GM23338 (cell line): Measurements from ENCODE around the gene ADCYAP1. TPM values are rescaled to one million over a fixed set of nuclear protein-coding genes. Genes with fewer than 3 reads are reported as not detected.

Source experiments
- ATAC-seq: fragments of 200-7000 bp; cut with Tn5 transposase; 3 replicates; pipeline ENCODE4 v1.9.1; 2020
- DNase-seq: peaks from one replicate; pipeline ENCODE4 v3.0.0-alpha.2; 2015; ENCODE audit warnings: low spot score
- H2AFZ ChIP-seq: fragments of 200-600 bp; sonication (generic); 2 replicates; pipeline ENCODE4 v1.8.0; 2016; ENCODE audit warnings: antibody characterized with exemption, mild to moderate bottlenecking, moderate library complexity
- H3F3A ChIP-seq: fragments of 200-600 bp; sonication (generic); replicated peaks from 2 replicates; pipeline ENCODE4 v1.8.0; 2017; ENCODE audit warnings: antibody characterized with exemption, mixed run types, low read depth
- H3K27ac ChIP-seq: fragments of 200-600 bp; sonication (generic); 2 replicates; pipeline ENCODE4 v1.6.1; 2016; ENCODE audit warnings: low read depth
- H3K27me3 ChIP-seq: fragments of 200-600 bp; sonication (generic); 2 replicates; pipeline ENCODE4 v1.8.0; 2016; ENCODE audit warnings: mild to moderate bottlenecking, mixed run types, moderate library complexity; ENCODE audit not compliant: insufficient read depth
- H3K36me3 ChIP-seq: fragments of 200-600 bp; sonication (generic); 2 replicates; pipeline ENCODE4 v1.8.0; 2016; ENCODE audit warnings: mild to moderate bottlenecking; ENCODE audit not compliant: insufficient read depth
- H3K4me1 ChIP-seq: fragments of 200-600 bp; sonication (generic); 2 replicates; pipeline ENCODE4 v1.8.0; 2016; ENCODE audit warnings: mild to moderate bottlenecking, moderate library complexity; ENCODE audit not compliant: insufficient read depth
- H3K4me2 ChIP-seq: fragments of 200-600 bp; sonication (generic); 2 replicates; pipeline ENCODE4 v1.7.1; 2017; ENCODE audit warnings: mixed run types
- H3K4me3 ChIP-seq: fragments of 200-600 bp; sonication (generic); 2 replicates; pipeline ENCODE4 v1.6.1; 2016; ENCODE audit warnings: mixed run types
- H3K79me2 ChIP-seq: fragments of 200-600 bp; sonication (generic); replicated peaks from 2 replicates; pipeline ENCODE4 v1.8.0; 2017; ENCODE audit warnings: mild to moderate bottlenecking; ENCODE audit not compliant: insufficient read depth
- H3K9me2 ChIP-seq: fragments of 200-600 bp; sonication (generic); 2 replicates; pipeline ENCODE4 v1.8.0; 2017; ENCODE audit not compliant: insufficient read depth
- H4K20me1 ChIP-seq: fragments of 200-600 bp; sonication (generic); replicated peaks from 2 replicates; pipeline ENCODE4 v1.8.0; 2017; ENCODE audit warnings: mild to moderate bottlenecking; ENCODE audit not compliant: insufficient read depth
- H3K27ac Mint-ChIP-seq: 2 replicates; pipeline ENCODE4 v1.8.0; 2020; ENCODE audit warnings: inconsistent platforms, mild to moderate bottlenecking, moderate library complexity, mixed read lengths
- H3K27me3 Mint-ChIP-seq: 3 replicates; pipeline ENCODE4 v1.8.0; 2022; ENCODE audit warnings: low read depth, mild to moderate bottlenecking, moderate library complexity, mixed read lengths, inconsistent platforms; ENCODE audit not compliant: insufficient read depth, poor library complexity
- H3K36me3 Mint-ChIP-seq: 3 replicates; pipeline ENCODE4 v1.8.0; 2021; ENCODE audit warnings: low read depth, mild to moderate bottlenecking, inconsistent platforms, moderate library complexity, mixed read lengths
- H3K4me1 Mint-ChIP-seq: 3 replicates; pipeline ENCODE4 v1.8.0; 2020; ENCODE audit warnings: mild to moderate bottlenecking, inconsistent platforms, mixed read lengths
- H3K4me3 Mint-ChIP-seq: 3 replicates; pipeline ENCODE4 v1.8.0; 2021; ENCODE audit warnings: moderate library complexity, mild to moderate bottlenecking, inconsistent platforms, mixed read lengths
- H3K9me3 Mint-ChIP-seq: 3 replicates; pipeline ENCODE4 v1.8.0; 2020; ENCODE audit warnings: moderate library complexity, mild to moderate bottlenecking, inconsistent platforms, mixed read lengths
- CREB1 ChIP-seq: fragments of 250-450 bp; sonication (Bioruptor Pico); IDR thresholded peaks from 2 replicates; pipeline ENCODE4 v1.5.0; 2020; ENCODE audit warnings: low read depth, mild to moderate bottlenecking, moderate library complexity
- ETS1 ChIP-seq: IDR thresholded peaks from 2 replicates; pipeline ENCODE4 v1.6.1; 2016; ENCODE audit warnings: antibody characterized with exemption
- EZH2 ChIP-seq: fragments of 200-600 bp; sonication (generic); IDR thresholded peaks from one replicate; pipeline ENCODE4 v1.8.0; 2017; ENCODE audit warnings: antibody characterized with exemption, mild to moderate bottlenecking, low read depth; ENCODE audit not compliant: unreplicated experiment
- JUNB ChIP-seq: IDR thresholded peaks from one replicate; pipeline ENCODE4 v1.6.1; 2016; ENCODE audit warnings: antibody characterized with exemption; ENCODE audit not compliant: unreplicated experiment
- NANOG ChIP-seq: IDR thresholded peaks from 2 replicates; pipeline ENCODE4 v1.6.1; 2016; ENCODE audit warnings: antibody characterized with exemption, borderline replicate concordance
- POLR2AphosphoS5 ChIP-seq: IDR thresholded peaks from 2 replicates; pipeline ENCODE4 v1.6.1; 2016; ENCODE audit warnings: antibody characterized with exemption, low read depth
- STAT1 ChIP-seq: IDR thresholded peaks from one replicate; pipeline ENCODE4 v1.6.1; 2016; ENCODE audit warnings: antibody characterized with exemption; ENCODE audit not compliant: unreplicated experiment
- polyA plus RNA-seq: library from polyadenylated mRNA; unstranded; fragments of >200 nt; fragmentation: Nextera tagmentation; extraction: Ambion mirVana; gene quantifications from 2 replicates; pipeline ENCODE4 v1.2.1, GENCODE V29; 2016
- total RNA-seq: library from RNA; depleted of rRNA; stranded (reverse); fragments of >200 nt; shearing (Covaris generic); gene quantifications from 2 replicates; pipeline ENCODE4 v1.2.3, GENCODE V29; 2014
- TF ChIP-seq, protein P1 (sequence below), 2 experiments: fragments of 200-600 bp in 1 of 2; sonication (generic) in 1 of 2; conservative IDR thresholded peaks; 2 replicates each; pipeline versions ENCODE4 v1.5.1 to v1.6.1; 2016 to 2017; ENCODE audit warnings: antibody characterized with exemption in 2 of 2, low read depth in 2 of 2, mild to moderate bottlenecking in 2 of 2, moderate library complexity in 1 of 2
- TF ChIP-seq, protein P2 (sequence below): IDR thresholded peaks from one replicate; pipeline ENCODE4 v1.6.1; 2018; ENCODE audit warnings: antibody characterized with exemption; ENCODE audit not compliant: unreplicated experiment

Gene ADCYAP1
- total and polyA plus RNA-seq, 2 experiments from 2014 or later: not detected

DNA sequence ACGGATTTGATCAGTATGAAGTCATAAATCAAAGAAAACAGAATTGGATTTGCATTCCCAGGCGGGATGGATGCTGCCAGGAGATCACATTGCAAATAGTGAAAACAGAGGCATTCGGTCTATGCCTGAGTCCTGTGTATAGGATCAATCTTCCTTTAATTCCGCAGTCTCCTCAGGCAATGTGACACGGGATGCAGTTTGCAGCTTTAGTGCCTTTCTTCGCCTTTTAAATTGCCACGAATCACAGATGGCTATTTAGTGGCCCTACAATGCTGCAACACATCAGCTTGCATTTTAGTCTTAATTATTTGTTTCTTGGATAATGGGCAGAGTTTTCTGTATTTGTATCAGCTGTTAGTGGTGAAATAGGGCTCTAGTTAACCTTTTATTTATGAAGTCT, 6.8 kb downstream of the ADCYAP1 start:
- Histone ChIP-seq H3K4me2 (no peak overlapping the region), H3F3A (0 out of 2 replicates have a peak, but pooled peaks cover 6% of the 10 kb centered on the region), H3K4me3 (no peak overlapping the region), H3K9me2 (no peaks in the 10 kb centered on the region), H3K36me3 (no peaks in the 10 kb centered on the region), H2AFZ (no peak overlapping the region), H4K20me1 (peaks cover 5% of the 10 kb centered on the region), H3K27me3 (peaks cover 82% of the 10 kb centered on the region), H3K4me1 (peaks cover 5% of the 10 kb centered on the region), H3K79me2 (no peaks in the 10 kb centered on the region), H3K27ac (no peak overlapping the region)
- Mint-ChIP-seq H3K4me3 (no peak overlapping the region), H3K36me3 (no peaks in the 10 kb centered on the region), H3K27ac (no peak overlapping the region), H3K27me3 (peaks cover 53% of the 10 kb centered on the region), H3K9me3 (no peaks in the 10 kb centered on the region; the same call in 2 of the 3 replicates), H3K4me1 (peaks cover 6% of the 10 kb centered on the region)
- no peak for ATAC-seq
- DNase-seq: no peak
- TF ChIP-seq ETS1 (no peak), EZH2 (peak; percentile 46)

DNA sequence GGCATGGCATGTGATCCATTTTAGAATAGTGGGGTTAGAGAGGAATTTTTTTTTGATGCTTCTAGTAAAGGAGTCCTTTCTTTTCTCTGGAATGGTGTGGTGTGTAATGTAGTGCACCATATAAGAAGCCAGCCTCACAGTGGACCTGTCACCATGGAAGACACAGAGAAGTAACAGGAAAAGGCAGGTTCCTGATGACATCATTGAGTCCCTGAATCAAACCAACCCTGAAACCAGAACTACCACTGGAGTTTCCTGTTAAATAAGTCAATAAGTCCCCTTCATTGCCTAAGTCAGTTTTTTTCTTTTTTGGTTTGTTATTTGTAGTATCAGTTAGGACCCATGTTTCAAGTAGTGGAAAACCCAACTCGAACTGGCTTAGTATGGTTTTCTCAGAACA, 11.9 kb downstream of the ADCYAP1 start:
- H2AFZ ChIP-seq: no peak overlapping the region
- no peaks in the 10 kb centered on the region for H3K4me1 Mint-ChIP-seq
- TF ChIP-seq, protein P1, sequence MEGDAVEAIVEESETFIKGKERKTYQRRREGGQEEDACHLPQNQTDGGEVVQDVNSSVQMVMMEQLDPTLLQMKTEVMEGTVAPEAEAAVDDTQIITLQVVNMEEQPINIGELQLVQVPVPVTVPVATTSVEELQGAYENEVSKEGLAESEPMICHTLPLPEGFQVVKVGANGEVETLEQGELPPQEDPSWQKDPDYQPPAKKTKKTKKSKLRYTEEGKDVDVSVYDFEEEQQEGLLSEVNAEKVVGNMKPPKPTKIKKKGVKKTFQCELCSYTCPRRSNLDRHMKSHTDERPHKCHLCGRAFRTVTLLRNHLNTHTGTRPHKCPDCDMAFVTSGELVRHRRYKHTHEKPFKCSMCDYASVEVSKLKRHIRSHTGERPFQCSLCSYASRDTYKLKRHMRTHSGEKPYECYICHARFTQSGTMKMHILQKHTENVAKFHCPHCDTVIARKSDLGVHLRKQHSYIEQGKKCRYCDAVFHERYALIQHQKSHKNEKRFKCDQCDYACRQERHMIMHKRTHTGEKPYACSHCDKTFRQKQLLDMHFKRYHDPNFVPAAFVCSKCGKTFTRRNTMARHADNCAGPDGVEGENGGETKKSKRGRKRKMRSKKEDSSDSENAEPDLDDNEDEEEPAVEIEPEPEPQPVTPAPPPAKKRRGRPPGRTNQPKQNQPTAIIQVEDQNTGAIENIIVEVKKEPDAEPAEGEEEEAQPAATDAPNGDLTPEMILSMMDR (conservative IDR thresholded peaks at IDR 0.05; ENCODE audit: low read depth in 2 of 2): no peak
- TF ChIP-seq STAT1 (no peak), NANOG (no peak), CREB1 (CRISPR knock-in tag) (no peak), ETS1 (no peak), POLR2AphosphoS5 (no peak), JUNB (no peak), EZH2 (no peak)
- TF ChIP-seq, protein P2, sequence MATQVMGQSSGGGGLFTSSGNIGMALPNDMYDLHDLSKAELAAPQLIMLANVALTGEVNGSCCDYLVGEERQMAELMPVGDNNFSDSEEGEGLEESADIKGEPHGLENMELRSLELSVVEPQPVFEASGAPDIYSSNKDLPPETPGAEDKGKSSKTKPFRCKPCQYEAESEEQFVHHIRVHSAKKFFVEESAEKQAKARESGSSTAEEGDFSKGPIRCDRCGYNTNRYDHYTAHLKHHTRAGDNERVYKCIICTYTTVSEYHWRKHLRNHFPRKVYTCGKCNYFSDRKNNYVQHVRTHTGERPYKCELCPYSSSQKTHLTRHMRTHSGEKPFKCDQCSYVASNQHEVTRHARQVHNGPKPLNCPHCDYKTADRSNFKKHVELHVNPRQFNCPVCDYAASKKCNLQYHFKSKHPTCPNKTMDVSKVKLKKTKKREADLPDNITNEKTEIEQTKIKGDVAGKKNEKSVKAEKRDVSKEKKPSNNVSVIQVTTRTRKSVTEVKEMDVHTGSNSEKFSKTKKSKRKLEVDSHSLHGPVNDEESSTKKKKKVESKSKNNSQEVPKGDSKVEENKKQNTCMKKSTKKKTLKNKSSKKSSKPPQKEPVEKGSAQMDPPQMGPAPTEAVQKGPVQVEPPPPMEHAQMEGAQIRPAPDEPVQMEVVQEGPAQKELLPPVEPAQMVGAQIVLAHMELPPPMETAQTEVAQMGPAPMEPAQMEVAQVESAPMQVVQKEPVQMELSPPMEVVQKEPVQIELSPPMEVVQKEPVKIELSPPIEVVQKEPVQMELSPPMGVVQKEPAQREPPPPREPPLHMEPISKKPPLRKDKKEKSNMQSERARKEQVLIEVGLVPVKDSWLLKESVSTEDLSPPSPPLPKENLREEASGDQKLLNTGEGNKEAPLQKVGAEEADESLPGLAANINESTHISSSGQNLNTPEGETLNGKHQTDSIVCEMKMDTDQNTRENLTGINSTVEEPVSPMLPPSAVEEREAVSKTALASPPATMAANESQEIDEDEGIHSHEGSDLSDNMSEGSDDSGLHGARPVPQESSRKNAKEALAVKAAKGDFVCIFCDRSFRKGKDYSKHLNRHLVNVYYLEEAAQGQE: no peak

More for the DNA sequence above, 11.9 kb downstream of the ADCYAP1 start:
- Histone ChIP-seq H3K9me2 (no peaks in the 10 kb centered on the region), H3F3A (no peaks in the 10 kb centered on the region), H3K79me2 (no peaks in the 10 kb centered on the region), H3K36me3 (no peaks in the 10 kb centered on the region), H4K20me1 (no peaks in the 10 kb centered on the region), H3K27ac (no peak overlapping the region), H3K4me2 (no peak overlapping the region), H3K27me3 (peaks cover 31% of the 10 kb centered on the region), H3K4me1 (no peaks in the 10 kb centered on the region), H3K4me3 (no peak overlapping the region)
- no peak overlapping the region for H3K27ac Mint-ChIP-seq
- H3K36me3 Mint-ChIP-seq: no peaks in the 10 kb centered on the region
- no peak overlapping the region for H3K4me3 Mint-ChIP-seq
- DNase-seq (no peak), ATAC-seq (no peak)
- peaks cover 6% of the 10 kb centered on the region for H3K27me3 Mint-ChIP-seq
- H3K9me3 Mint-ChIP-seq: no peaks in the 10 kb centered on the region
